GM12874 (cell line): ENCODE measurements around the gene PCSK7.

Source experiments
- CTCF ChIP-seq: IDR thresholded peaks from 2 replicates; pipeline ENCODE4 v1.5.1; 2011; ENCODE audit warnings: low read depth, mild to moderate bottlenecking, control low read depth, low read length, moderate library complexity; ENCODE audit not compliant: insufficient read depth

The PCSK7 gene

GRCh38 chr11:117221775-117222517 is 9.9 kb downstream of the PCSK7 start:
- TF ChIP-seq CTCF: no peak

GRCh38 chr11:117220999-117221774 is 10.7 kb downstream of the PCSK7 start:
- TF ChIP-seq CTCF: no peak

DNA sequence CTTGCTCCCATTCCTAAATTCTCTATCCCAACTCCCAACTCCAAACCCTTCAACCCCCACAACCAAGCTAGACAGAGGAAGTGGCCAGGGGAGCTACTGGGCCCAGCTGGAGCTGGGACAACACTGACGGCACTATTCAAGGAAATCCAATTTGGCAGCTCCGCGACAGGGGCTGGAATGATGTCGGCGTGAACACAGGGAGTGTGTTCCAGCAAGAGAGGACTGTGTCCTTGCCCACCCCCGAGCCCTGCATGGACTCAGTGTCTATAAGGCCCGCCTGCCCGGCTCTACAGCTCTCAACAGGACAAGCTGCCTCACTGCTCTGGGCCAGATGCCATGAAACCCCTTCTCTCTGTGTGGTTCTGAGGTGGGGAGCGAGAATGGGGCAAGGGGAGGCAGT is 11.3 kb downstream of the PCSK7 start:
- TF ChIP-seq CTCF: no peak

- TF ChIP-seq CTCF: no peak
Measured at GRCh38 chr11:117219995-117220394, 11.9 kb downstream of the PCSK7 start.

- no peak for TF ChIP-seq CTCF
Measured at GRCh38 chr11:117219455-117219854, 12.4 kb downstream of the PCSK7 start.

- no peak for TF ChIP-seq CTCF
Measured at GRCh38 chr11:117219001-117219400, 12.9 kb downstream of the PCSK7 start.

DNA sequence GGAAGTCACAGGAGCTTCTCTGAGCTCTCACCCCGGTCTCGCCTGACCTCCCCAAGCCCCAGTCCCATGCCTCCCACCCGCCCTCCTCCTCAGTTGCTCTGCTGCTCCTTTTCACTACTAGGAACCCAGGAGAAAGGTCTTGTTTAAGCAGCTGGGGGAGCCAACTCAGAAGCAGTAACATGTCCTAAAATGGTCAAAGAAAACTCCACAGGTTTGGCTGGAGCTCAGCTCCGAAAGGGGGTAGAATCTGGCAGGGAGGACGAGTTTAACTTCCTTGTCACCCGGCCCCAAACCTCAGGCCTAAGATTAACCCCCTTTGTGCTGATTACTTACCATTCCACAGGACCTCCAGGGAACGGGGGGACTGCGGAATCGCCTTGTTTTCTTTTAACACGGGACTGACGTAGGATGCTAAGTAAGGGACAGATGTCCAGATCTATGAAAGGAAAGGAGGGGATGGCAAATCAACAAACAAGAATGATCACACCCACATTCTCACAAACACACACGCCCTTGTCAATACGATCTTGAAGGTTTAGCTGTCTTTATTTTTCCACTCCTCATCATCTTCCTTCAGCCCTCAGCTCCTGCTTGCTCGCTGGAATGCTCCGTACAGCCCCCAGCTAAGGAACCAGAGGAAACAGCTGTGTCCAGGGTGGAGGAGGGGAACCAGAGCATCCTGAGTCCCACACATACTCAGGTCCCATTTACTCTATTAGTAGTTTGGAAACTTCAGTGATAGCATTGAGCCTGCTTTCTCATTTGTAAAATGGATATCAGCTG is 13.5 kb downstream of the PCSK7 start:
- no peak for TF ChIP-seq CTCF
